ENCODE measurements around the gene FLYWCH2.
"Not testable (repeated sequence)": the region's sequence is repeated elsewhere in the genome, so short reads cannot be mapped to it uniquely, and the experiment has no call there.

Gene FLYWCH2

GRCh38 chr16:2942045-2942444 lies 59.0 kb downstream of the FLYWCH2 start:
- no peak overlapping the region for H2BK5ac ChIP-seq (ENCODE audit: low read length)
- H3K4ac ChIP-seq (ENCODE audit: low read depth, low read length): no peak overlapping the region
- WGBS (ENCODE audit: extremely low coverage, insufficient coverage, low lambda C conversion rate): no CpG with 5 or more reads among the region's 4 CpGs
- no peaks in the 10 kb centered on the region for H3K36me3 ChIP-seq (ENCODE audit: control insufficient read depth, insufficient read depth, low read length)
- no peaks in the 10 kb centered on the region for H3K27me3 ChIP-seq (ENCODE audit: insufficient read depth, low read length, poor library complexity)
- no peak overlapping the region for H3K9ac ChIP-seq (ENCODE audit: low read length)
- no peak overlapping the region for H2BK15ac ChIP-seq (replicated peaks; ENCODE audit: low read depth)
- H3K4me2 ChIP-seq (ENCODE audit: low read length): no peak overlapping the region
- no peak for DNase-seq
- no peaks in the 10 kb centered on the region for H3K79me1 ChIP-seq (ENCODE audit: low read length)
- no peak overlapping the region for H3K4me3 ChIP-seq (ENCODE audit: low read length)
- no peak overlapping the region for H4K8ac ChIP-seq (ENCODE audit: low read depth, low read length)
- no peak overlapping the region for H3K56ac ChIP-seq (ENCODE audit: low read length)
- no peak overlapping the region for H3K23ac ChIP-seq (ENCODE audit: low read length)
- no peak overlapping the region for H2AK5ac ChIP-seq (ENCODE audit: low read length)
- H3K18ac ChIP-seq (ENCODE audit: low read length): no peak overlapping the region
- no peak overlapping the region for H2BK120ac ChIP-seq (ENCODE audit: low read depth, low read length)
- no peak overlapping the region for H3K27ac ChIP-seq (ENCODE audit: low read depth, low read length)
- no peak overlapping the region for H4K5ac ChIP-seq (ENCODE audit: low read length)
- H3K4me1 ChIP-seq (ENCODE audit: control insufficient read depth, low read depth, low read length): no peaks in the 10 kb centered on the region
- no peaks in the 10 kb centered on the region for H3K79me2 ChIP-seq (ENCODE audit: control insufficient read depth, insufficient read depth, low read length)

GRCh38 chr16:2943716-2944115 lies 60.7 kb downstream of the FLYWCH2 start:
- H4K5ac ChIP-seq (ENCODE audit: low read length); H3K23ac ChIP-seq (ENCODE audit: low read length); H3K79me2 ChIP-seq (ENCODE audit: control insufficient read depth, insufficient read depth, low read length); H3K4ac ChIP-seq (ENCODE audit: low read depth, low read length); H3K18ac ChIP-seq (ENCODE audit: low read length); H3K4me3 ChIP-seq (ENCODE audit: low read length); H3K79me1 ChIP-seq (ENCODE audit: low read length); H2BK5ac ChIP-seq (ENCODE audit: low read length); H3K9ac ChIP-seq (ENCODE audit: low read length); H3K56ac ChIP-seq (ENCODE audit: low read length); H3K36me3 ChIP-seq (ENCODE audit: control insufficient read depth, insufficient read depth, low read length); H2BK15ac ChIP-seq (replicated peaks; ENCODE audit: low read depth); H3K4me1 ChIP-seq (ENCODE audit: control insufficient read depth, low read depth, low read length); DNase-seq; H3K27ac ChIP-seq (ENCODE audit: low read depth, low read length); H3K27me3 ChIP-seq (ENCODE audit: insufficient read depth, low read length, poor library complexity); H2AK5ac ChIP-seq (ENCODE audit: low read length); H3K4me2 ChIP-seq (ENCODE audit: low read length); H4K8ac ChIP-seq (ENCODE audit: low read depth, low read length); H2BK120ac ChIP-seq (ENCODE audit: low read depth, low read length): not testable (repeated sequence)
- WGBS (ENCODE audit: extremely low coverage, insufficient coverage, low lambda C conversion rate): no CpG with 5 or more reads among the region's 12 CpGs

- Histone ChIP-seq H2BK120ac (ENCODE audit: low read depth, low read length) (no peak overlapping the region), H2BK5ac (ENCODE audit: low read length) (no peak overlapping the region), H2AK5ac (ENCODE audit: low read length) (no peak overlapping the region), H3K56ac (ENCODE audit: low read length) (no peak overlapping the region), H3K23ac (ENCODE audit: low read length) (no peak overlapping the region), H4K5ac (ENCODE audit: low read length) (no peak overlapping the region), H4K8ac (ENCODE audit: low read depth, low read length) (no peak overlapping the region), H3K4me1 (ENCODE audit: control insufficient read depth, low read depth, low read length) (no peaks in the 10 kb centered on the region), H3K79me2 (ENCODE audit: control insufficient read depth, insufficient read depth, low read length) (no peaks in the 10 kb centered on the region), H2BK15ac (replicated peaks; ENCODE audit: low read depth) (no peak overlapping the region), H3K79me1 (ENCODE audit: low read length) (no peaks in the 10 kb centered on the region), H3K36me3 (ENCODE audit: control insufficient read depth, insufficient read depth, low read length) (no peaks in the 10 kb centered on the region), H3K9ac (ENCODE audit: low read length) (no peak overlapping the region), H3K4ac (ENCODE audit: low read depth, low read length) (no peak overlapping the region), H3K27me3 (ENCODE audit: insufficient read depth, low read length, poor library complexity) (no peaks in the 10 kb centered on the region), H3K4me3 (ENCODE audit: low read length) (no peak overlapping the region), H3K27ac (ENCODE audit: low read depth, low read length) (no peak overlapping the region), H3K18ac (ENCODE audit: low read length) (no peak overlapping the region), H3K4me2 (ENCODE audit: low read length) (no peak overlapping the region)
- no CpG with 5 or more reads among the region's 4 CpGs for WGBS (ENCODE audit: extremely low coverage, insufficient coverage, low lambda C conversion rate)
- no peak for DNase-seq
These were observed 63.6 kb downstream of the FLYWCH2 start for GRCh38 chr16:2946649-2947048.
